HS-5 (cell line): Measurements from ENCODE around the gene SPEF1.
A peak's percentile ranks its signal among the peaks of the same experiment; 100 is the strongest.
"Not testable (repeated sequence)": the region's sequence is repeated elsewhere in the genome, so short reads cannot be mapped to it uniquely, and the experiment has no call there.

Experiments
- DNase-seq: peaks from one replicate; pipeline ENCODE4 v3.0.0-alpha.2; 2012; ENCODE audit warnings: low read depth

SPEF1 gene

GRCh38 chr20:3811467-3812258 lies 30.4 kb upstream of the SPEF1 start:
- peak; percentile 98 for DNase-seq

GRCh38 chr20:3808544-3808943 lies 27.3 kb upstream of the SPEF1 start:
- no peak for DNase-seq

- no peak for DNase-seq
Measured at GRCh38 chr20:3804781-3805180, 23.5 kb upstream of the SPEF1 start.

DNA sequence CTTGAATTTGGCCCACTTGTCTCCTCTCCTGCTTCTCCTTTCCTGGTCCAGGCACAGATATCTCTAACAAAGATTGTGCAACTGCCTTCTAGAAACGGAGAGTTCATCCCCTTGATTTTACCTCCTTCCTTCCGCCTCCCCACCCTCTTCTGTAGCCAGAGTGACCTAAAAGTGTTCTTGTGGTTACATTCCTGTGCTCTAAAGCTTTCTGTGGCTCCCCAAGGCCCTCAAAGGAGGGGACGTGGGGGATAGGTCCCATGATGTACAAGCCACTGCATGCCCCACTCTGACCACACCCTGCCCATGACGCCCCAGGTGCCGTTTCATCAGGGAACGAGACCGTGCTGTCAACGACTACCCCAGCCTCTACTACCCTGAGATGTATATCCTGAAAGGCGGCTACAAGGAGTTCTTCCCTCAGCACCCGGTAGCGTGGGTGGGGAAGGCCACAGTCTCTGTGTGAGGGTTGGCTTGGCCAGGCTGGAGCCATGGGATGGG lies 23.1 kb upstream of the SPEF1 start:
- DNase-seq: no peak

GRCh38 chr20:3803854-3804253 lies 22.6 kb upstream of the SPEF1 start:
- DNase-seq: no peak

DNA sequence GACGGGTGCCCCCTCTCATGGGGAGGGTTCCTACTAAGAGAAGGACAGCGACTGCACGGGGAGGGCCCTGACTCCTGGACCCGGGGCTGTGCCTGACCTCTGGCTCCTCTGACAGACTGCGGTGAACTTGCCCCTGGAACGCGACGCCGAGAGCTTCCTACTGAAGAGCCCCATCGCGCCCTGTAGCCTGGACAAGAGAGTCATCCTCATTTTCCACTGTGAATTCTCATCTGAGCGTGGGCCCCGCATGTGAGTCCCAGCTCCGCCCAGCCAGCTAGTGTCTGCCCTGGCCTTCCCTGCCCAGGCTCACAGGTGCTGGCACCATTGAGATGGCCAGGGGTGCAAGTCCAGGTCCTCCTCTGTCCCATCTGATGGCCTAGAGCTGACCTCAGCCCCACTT lies 22.0 kb upstream of the SPEF1 start:
- DNase-seq: no peak

GRCh38 chr20:3802524-3803239 lies 21.4 kb upstream of the SPEF1 start:
- DNase-seq: no peak

DNA sequence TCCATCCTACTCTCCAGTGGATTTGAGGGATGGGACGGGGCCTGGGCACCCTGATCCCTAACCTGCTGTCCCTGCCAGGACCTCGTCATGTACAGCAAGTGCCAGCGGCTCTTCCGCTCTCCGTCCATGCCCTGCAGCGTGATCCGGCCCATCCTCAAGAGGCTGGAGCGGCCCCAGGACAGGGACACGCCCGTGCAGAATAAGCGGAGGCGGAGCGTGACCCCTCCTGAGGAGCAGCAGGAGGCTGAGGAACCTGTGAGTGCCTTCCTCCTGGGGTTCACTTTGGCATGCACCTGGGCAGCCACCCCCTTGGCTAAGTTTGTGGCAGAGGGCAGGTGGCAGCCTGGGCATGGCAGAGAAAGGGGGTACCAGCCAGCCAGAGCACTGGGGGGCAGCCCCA lies 20.6 kb upstream of the SPEF1 start:
- DNase-seq: no peak

- no peak for DNase-seq
Measured at GRCh38 chr20:3801299-3801698, 20.1 kb upstream of the SPEF1 start.

DNA sequence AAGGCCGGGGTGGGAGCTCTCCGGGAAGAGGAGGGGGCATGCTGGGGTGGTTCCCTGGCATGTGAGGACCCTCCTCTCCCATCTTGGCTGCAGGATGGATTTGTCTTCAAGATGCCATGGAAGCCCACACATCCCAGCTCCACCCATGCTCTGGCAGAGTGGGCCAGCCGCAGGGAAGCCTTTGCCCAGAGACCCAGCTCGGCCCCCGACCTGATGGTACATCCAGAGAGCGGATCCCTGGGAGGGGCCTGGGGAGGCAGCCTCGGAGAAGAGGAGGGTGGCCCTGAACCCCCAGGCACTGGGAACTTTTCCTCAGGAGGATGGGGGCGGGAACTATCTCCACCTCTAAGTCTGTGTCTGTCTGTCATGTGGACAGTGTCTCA lies 19.6 kb upstream of the SPEF1 start:
- DNase-seq: no peak

GRCh38 chr20:3800256-3800877 lies 19.1 kb upstream of the SPEF1 start:
- DNase-seq: no peak

DNA sequence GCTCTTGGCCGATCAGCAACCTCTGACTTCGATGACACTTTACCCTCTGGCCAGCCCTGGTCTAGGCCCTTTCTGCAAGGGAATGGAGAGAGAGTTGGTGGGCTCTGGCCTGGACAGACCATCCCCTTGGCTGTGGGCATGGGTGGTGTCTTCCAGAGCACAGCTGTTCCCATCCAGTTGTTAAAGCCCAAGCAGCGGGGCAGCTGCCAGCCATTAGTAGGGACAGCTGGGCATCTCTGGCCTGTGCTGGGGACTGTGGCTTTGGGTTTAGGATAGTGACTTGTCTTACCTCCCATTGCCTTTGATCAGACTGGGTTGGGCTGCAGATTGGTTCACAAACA lies 17.6 kb upstream of the SPEF1 start:
- DNase-seq: no peak

DNA sequence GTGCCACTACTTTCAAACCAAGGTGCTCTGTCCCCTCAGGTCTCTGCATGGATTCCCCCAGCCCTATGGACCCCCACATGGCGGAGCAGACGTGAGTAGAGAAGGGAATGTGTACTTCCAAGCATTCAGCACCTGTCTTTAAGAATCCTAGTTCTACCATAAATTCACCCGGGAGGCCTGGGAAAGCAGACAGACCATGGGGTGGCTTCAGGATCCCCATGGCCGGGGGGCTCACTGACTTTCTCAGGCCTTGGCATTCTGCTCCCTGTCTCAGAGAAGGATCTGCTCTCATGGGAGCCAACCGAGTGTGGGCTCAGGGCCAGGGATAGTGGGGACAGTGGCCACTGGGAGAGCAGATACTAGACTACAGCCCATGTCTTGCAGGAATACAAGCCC lies 17.1 kb upstream of the SPEF1 start:
- DNase-seq: no peak

DNA sequence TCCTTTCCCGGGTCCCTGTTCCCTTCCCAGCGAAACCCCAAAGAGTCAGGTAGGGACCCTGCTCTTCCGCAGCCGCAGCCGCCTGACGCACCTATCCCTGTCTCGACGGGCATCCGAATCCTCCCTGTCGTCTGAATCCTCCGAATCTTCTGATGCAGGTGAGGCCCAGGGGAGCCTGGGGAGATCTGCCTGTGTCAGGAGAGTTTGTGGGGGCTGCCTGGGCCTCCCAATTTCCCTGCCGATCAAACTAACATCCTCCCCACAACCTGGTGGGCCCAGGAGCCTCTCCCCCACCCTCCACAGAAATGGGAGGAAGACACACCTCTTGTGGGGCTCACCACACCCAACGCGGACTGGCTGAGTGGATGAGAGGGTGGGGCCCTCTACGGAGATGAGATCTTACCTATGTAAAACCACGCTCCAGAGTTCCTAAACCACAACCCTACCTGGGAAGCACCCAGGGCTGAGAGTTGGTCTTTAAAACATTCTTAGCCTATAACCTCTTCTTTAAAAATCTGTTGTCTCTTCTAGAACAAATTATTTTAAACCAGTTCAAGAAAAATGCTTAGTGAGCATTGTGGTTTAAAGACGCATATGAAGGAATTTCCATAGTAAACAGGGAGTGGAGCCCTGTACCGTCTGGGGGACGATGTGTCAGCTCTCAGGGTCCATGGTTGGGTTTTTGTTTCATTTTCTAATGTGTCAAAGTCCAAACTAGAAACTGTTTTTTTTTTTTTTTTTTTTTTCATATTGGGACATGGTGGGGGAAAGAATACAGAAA lies 16.5 kb upstream of the SPEF1 start:
- DNase-seq: no peak

DNA sequence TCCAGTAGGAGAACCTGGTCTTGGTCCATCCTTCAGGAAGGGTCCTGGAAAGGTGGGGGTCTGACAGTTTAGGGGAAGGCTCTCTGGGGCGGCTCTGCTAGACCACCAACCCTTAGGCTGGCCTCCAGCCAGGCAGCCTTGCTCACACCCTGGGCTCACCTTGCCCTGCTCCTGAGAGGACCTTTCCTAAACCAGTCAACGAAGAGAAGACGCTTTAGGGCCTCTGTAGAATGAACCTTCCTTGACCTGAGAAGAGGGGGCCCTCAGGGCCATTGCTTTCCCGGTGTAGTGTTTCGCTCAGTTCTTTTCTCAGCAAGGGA lies 15.9 kb upstream of the SPEF1 start:
- DNase-seq: no peak

- DNase-seq: no peak
Measured at GRCh38 chr20:3796477-3797225, 15.4 kb upstream of the SPEF1 start.

DNA sequence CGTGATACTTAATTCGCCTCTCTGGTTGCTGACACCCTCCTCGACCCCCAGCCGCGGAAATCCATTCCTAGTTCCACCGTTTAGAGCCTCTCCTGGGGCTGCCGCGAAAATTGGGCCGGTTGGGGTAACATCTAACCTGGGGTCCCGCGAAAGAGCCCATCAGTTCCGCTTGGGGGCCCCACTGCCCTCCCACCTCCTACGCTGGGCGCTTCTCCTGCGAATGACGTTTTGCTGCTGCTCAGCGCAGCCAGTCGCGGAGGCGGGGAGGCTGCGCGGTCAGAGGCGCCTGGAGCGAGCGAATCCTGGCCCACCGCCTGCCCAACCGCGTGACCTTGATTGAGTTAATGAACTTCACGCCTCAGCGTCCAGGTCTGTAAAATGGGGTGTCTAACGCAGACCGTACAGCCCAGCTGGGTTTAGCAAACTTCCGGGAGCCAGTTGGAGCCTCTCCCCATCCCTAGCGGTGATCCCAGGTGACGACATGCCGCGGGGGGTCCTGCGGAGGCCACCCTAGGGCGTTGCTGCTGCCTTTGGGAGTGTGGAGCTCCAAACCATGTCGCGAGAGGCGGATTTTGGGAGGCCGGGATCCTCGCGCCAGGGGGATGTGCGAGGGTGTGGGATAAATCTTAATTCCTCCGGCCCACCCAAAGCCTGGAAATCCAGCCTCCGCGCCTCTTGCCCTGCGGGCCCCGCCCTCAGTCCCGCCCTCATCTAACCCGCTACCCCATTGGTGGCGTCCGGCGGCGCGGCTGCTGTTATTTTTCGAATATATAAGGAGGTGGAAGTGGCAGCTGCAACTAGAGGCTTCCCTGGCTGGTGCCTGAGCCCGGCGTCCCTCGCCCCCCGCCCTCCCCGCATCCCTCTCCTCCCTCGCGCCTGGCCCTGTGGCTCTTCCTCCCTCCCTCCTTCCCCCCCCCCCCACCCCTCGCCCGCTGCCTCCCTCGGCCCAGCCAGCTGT lies 14.5 kb upstream of the SPEF1 start, which contains the start of gene CDC25B:
CDC25B (plus strand) TSS at position 800 of the 958 bp plus-strand sequence. CDS start 222 bp downstream, outside the sequence.
- DNase-seq: peak; percentile 79

DNA sequence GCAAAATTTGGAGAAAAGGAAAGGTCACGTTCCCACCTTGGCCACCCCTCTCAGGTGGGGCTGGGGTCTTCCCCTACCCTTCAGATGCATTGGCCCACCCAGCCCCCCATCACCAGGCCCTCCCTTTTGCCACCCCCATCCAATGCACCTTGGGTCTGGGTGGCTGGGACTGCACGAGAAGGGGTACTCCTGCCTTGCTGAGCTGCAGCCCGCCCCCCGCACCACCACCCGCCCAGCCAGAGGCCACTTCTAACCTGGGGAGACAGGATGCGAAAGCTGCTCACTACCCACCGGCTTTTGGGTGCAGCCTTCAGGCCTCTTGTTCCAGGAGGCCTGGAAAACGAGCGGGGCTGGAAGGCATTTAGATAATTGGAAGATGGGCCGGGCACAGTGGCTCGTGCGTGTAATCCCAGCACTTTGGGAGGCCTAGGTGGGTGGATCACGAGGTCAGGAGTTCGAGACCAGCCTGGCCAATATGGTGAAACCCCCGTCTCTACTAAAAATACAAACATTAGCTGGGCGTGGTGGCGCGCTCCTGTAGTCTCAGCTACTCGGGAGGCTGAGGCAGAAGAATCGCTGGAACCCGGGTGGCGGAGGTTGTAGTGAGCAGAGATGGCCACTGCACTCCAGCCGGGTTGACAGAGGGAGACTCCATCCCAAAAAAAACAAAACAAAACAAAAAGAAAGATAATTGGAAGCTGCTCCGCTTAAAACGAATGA lies 13.6 kb upstream of the SPEF1 start:
- no peak for DNase-seq

- not testable (repeated sequence) for DNase-seq
Measured at GRCh38 chr20:3794168-3794567, 12.9 kb upstream of the SPEF1 start.

DNA sequence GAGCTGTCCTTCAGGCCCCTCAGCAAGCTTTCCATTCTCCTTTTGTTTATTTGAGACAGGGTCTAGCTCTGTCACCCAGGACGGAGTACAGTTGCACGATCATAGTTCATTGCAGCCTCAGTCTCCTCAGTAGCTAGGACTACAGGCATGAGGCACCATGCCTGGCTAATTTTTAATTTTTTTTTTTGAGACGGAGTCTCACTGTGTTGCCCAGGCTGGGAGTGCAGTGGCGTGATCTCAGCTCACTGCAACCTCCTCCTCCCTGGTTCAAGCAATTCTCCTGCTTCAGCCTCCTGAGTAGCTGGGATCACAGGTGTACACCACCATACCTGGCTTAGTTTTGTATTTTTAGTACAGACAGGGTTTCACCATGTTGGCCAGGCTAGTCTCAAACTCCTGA lies 8.0 kb upstream of the SPEF1 start:
- DNase-seq: not testable (repeated sequence)
